ENCODE data around the gene GPD1. TPM values are rescaled to one million over a fixed set of nuclear protein-coding genes. Genes with fewer than 3 reads are reported as not detected.

The GPD1 gene
- total RNA-seq, 1 donor from 2014 or later, result 21.5 TPM

DNA sequence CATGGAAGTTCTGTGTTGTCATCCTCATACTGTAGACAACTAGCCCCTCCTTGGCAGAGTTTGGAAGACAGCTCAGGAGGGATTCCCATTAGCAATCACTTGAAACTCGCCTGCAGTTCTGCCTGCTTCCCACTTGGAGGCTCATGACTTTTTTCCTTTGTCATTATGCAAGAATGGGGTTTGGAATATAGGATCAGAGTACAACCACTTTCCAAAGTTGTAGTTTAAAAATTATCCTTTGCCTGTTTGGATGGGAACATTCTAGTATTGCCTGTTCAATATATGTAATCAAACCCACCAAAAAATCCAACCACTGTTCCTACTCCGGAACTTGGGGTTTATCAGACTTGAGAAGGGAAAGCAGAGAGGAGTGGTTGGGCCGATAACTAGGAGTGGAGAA is 2.1 kb upstream of the GPD1 start:
- DNase-seq (ENCODE audit: low spot score), result no peak

- DNase-seq (ENCODE audit: low spot score), result no peak
Measured at GRCh38 chr12:50102131-50102531, 1.7 kb upstream of the GPD1 start.

GRCh38 chr12:50102646-50103309 is 1.0 kb upstream of the GPD1 start:
- no peak for DNase-seq (ENCODE audit: low spot score)

GRCh38 chr12:50103351-50103750 is 457 bp upstream of the GPD1 start:
- no peak for DNase-seq (ENCODE audit: low spot score)

DNA sequence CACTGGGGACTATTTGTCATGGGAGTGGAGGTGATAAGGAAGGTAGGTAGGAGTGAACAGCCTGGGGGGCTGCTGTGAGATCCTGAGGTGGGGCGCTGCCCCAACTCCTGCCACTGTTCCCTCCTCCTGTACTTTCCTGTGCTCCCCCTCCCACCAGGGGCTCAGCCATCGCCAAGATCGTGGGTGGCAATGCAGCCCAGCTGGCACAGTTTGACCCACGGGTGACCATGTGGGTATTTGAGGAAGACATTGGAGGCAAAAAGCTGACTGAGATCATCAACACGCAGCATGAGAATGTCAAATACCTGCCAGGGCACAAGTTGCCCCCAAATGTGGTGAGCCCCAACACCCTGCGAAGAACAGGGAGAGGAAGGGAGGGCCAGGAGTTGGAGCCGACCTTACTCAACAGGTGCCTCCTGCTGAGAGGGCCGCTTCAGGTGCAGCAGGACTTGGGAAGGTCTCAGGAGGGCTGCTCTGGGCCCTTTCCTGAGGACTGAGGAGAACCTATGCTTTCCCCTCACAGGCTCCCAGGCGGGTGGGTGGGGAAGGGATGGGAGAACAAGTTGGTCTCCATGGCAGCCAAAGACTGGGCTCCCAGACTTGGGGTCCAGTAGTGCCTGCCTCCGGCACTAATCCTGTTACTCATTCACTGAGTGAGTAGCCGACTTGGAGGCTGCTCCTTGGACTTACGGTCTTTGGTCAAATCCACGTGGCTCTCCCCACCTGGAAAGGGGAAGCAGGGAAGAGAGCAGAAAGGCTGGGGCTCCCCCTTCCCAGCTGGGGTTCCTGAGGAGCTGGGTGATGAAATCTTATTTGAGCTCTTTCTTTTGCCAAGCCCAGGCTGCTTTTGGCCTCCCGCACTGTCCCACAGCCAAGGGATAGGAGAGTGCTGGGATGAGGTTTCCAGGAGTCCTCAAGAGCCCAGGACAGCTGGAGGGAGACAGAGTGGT is 884 bp downstream of the GPD1 start:
- peak; percentile 37 for DNase-seq (ENCODE audit: low spot score)

DNA sequence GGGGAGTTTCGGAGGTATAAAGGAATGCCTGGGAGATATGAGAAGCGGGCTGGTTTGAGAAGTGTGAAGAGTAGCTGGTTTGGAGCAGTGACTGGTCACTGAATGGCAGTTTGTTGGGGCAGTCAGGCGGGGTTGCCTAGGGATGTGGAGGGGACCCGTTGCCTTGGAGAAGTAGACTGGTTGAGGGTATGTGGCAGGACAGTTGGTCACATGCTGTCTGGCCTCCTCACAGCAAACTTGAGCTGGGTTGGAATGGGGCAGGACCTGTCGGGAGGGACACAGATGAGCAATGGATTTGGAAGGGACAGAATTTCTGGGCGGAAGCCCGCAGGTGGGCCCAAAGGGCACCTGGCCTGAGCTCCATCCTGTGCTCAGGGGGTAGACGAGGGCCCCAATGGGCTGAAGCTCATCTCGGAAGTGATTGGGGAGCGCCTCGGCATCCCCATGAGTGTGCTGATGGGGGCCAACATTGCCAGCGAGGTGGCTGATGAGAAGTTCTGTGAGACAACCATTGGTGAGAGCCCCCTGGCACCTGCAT is 2.2 kb downstream of the GPD1 start:
- no peak for DNase-seq (ENCODE audit: low spot score)

DNA sequence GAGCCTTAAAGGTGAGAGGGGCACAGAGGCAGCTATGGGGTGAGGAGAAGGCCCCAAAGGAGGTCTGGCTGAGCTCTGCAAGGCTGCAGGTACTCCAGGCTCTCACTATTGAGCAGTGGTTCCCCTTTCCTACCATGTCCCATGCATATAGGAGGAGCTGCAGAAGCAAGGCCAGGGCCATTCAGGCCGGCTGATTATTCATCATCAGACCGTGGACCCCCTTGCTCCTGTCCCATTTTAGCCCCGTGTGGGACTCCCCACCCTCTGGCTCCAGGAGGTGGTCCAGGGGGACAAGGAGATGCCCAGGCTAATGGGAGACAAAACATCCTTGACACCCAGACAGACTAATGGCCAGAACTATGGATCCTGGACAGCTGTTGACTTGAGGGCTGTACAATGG is 3.1 kb downstream of the GPD1 start:
- no peak for DNase-seq (ENCODE audit: low spot score)

DNA sequence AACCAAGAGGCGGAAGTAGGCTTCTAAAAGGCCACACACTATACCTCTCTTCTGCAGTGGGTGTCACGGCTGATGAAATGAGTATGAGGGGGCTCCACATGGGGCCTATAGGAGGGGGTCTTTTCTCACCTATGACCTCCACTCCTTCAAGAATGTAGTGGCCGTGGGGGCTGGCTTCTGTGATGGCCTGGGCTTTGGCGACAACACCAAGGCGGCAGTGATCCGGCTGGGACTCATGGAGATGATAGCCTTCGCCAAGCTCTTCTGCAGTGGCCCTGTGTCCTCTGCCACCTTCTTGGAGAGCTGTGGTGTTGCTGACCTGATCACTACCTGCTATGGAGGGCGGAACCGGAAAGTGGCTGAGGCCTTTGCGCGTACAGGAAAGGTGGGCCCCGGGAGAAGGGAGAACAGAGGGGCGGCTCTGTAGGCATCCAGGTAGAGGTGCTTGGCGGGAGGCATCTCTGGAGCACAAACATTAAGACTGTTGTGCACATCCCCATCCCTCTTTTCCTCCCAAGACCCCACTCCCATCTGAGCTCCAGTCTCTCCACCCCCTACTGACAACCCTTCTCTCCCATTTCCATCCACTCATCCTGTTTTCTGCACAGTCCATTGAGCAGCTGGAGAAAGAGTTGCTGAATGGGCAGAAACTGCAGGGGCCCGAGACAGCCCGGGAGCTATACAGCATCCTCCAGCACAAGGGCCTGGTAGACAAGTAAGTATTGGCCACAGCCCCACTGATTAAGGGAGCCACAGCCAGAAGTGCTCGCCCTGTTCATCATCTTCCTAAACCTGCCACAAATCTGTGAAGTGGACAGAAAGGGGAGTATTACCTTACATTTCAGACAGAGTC is 3.8 kb downstream of the GPD1 start:
- DNase-seq (ENCODE audit: low spot score), result no peak

- no peak for DNase-seq (ENCODE audit: low spot score)
Measured at GRCh38 chr12:50109319-50109718, 5.5 kb downstream of the GPD1 start.

DNA sequence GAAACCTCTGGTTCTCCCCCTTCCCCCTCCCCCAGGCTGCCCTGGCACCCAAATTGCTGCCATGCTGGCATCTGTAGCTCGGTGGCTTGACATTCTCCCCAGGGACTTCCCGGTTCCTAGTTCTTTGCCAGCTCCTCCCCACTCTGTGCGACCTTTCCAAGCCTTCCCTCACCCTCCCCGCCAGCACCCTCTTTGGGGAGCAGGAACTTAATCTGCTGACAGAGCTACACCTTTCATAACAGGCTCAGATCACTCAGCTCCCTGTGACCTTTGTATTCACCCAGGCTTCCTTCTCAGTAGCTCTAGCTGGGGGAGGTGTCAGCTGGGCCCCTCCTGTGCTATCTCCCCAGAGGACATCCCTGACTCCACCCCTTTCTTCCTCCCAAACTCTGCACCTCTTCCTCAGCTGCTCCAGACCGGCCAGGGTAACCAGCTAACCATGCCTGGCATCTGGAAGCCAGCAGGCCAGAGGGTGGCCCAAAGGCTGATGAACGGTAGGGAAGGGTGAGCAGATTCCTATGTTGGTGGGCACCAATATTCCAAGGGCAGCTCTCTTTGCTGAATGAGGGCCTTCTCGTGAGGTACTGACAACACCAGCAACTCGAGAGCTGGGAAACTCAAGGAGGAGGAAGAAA is 6.4 kb downstream of the GPD1 start:
- DNase-seq (ENCODE audit: low spot score), result peak; percentile 74

GRCh38 chr12:50110762-50111351 is 7.0 kb downstream of the GPD1 start:
- peak; percentile 80 for DNase-seq (ENCODE audit: low spot score)

GRCh38 chr12:50111395-50111692 is 7.5 kb downstream of the GPD1 start:
- no peak for DNase-seq (ENCODE audit: low spot score)

- DNase-seq (ENCODE audit: low spot score), result peak; percentile 99
Measured at GRCh38 chr12:50111693-50112455, 8.1 kb downstream of the GPD1 start, which contains the start of gene COX14. TSS of gene COX14 (plus strand) at chr12:50112236. CDS start at chr12:50120044, 7,808 bp downstream.

- no peak for DNase-seq (ENCODE audit: low spot score)
Measured at GRCh38 chr12:50112456-50113218, 8.8 kb downstream of the GPD1 start.

DNA sequence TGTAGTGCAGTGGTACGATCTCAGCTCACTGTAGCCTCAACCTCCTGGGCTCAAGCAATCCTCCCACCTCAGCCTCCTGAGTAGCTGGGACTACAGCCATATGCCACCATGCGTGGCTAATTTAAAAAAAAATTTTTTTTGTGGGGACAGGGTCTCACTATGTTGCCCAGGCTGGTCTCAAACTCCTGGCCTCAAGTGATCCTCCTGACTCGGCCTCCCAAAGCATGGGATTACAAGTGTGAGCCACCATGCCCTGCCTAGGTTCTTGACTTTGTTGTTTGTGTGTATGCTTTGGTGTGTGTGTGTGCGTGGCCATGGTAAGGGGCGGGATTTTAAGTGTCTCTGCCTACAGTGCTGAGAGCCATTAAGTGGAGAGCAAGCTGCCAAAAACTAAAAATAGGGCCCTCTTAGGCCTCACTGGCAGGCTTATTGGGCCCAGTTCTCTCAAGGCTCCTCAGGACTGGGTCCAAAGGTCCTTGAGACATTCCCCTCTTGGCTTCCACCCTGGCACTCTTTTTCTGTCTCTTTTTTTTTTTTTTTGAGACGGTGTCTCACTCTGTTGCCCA is 13.3 kb downstream of the GPD1 start:
- DNase-seq (ENCODE audit: low spot score), result no peak

- no peak for DNase-seq (ENCODE audit: low spot score)
Measured at GRCh38 chr12:50119387-50119786, 15.6 kb downstream of the GPD1 start.

DNA sequence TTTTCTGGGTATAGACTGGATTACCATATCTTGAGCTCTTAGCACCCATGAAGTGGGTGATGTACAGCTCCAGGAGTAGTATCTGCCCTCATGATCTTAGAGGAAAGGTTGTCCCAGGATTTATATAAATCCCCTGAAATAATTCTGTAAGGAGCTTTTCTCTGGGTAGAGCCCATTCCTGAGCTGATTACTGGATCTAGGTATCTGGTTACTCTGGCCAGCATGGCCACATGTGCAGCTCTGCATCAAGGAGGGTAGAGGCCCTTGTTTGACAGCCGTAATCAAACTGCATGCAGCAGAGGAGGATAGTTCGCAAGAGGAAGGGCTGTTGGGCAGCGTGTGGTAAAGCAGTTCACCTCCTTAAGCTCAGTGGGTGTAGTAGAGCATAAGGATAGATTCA is 16.7 kb downstream of the GPD1 start:
- DNase-seq (ENCODE audit: low spot score), result no peak

- DNase-seq (ENCODE audit: low spot score), result no peak
Measured at GRCh38 chr12:50120953-50121352, 17.1 kb downstream of the GPD1 start.

DNA sequence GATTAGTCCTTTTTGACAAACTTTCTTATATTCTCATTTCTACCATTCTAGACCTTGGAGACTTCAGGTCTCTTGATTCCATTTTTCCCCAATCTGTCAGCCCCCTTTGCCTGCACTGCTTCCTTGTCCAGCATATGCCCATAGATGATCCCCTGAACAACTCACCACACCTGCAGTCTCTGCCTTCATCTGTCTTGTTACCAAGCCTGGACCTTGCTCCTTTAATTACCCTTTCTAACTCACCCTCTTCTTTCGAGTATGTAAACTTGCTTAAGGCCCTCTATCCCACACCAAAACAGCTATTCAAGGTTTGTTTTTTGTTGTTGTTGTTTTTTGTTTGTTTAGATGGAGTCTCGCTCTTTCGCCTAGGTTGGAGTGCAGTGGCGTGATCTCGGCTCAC is 17.8 kb downstream of the GPD1 start:
- no peak for DNase-seq (ENCODE audit: low spot score)
